ENCODE results near the gene TBC1D5.

TBC1D5 gene

DNA sequence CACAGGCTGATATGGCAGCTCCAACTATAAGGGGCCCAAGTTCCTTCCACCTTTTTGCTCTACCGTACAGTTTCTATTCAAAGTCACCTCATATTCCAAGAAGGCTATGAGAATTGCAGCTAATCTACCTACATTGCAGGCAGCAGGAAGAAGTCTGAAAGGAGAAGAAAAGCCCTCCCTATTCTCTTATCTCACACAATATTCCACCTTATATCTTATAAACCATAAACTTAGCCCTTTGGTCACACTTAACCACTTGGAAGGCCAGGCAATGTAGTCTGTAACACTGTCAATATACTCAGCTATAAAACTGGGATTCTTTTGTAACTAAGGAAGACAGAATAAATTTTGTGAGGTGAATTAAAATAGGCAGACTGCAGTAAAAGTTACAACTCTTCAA is 54.9 kb downstream of the TBC1D5 start:
- TF ChIP-seq, protein P1, sequence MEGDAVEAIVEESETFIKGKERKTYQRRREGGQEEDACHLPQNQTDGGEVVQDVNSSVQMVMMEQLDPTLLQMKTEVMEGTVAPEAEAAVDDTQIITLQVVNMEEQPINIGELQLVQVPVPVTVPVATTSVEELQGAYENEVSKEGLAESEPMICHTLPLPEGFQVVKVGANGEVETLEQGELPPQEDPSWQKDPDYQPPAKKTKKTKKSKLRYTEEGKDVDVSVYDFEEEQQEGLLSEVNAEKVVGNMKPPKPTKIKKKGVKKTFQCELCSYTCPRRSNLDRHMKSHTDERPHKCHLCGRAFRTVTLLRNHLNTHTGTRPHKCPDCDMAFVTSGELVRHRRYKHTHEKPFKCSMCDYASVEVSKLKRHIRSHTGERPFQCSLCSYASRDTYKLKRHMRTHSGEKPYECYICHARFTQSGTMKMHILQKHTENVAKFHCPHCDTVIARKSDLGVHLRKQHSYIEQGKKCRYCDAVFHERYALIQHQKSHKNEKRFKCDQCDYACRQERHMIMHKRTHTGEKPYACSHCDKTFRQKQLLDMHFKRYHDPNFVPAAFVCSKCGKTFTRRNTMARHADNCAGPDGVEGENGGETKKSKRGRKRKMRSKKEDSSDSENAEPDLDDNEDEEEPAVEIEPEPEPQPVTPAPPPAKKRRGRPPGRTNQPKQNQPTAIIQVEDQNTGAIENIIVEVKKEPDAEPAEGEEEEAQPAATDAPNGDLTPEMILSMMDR (IDR thresholded peaks at IDR 0.05; ENCODE audit: control insufficient read depth, insufficient read depth, low read depth, low read length, missing control alignments) = no peak
- no peak overlapping the region for H3K4me3 ChIP-seq (ENCODE audit: control insufficient read depth, low read depth, low read length)
- DNase-seq (ENCODE audit: low read depth) = no peak

DNA sequence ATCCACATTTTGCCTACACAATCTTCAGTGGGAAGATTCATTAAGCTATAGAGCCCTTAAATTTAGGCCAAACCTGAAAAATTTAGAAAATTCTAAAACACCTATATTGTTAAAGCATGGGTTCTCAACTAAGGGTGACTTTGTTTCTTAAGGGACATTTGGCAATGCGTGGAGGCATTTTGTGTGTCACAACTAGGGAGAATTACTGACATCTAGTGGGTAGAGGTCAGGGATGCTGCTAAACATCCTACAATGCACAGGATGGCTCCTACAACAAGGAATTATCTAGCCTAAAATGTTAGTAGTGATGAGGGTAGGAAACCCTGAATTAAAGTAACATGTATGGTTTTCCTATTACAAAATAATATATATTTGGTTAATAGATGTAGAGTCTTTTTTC is 55.8 kb downstream of the TBC1D5 start:
- TF ChIP-seq, protein P1 (IDR thresholded peaks at IDR 0.05; ENCODE audit: control insufficient read depth, insufficient read depth, low read depth, low read length, missing control alignments) = no peak
- no peak for DNase-seq (ENCODE audit: low read depth)
- H3K4me3 ChIP-seq (ENCODE audit: control insufficient read depth, low read depth, low read length) = no peak overlapping the region

DNA sequence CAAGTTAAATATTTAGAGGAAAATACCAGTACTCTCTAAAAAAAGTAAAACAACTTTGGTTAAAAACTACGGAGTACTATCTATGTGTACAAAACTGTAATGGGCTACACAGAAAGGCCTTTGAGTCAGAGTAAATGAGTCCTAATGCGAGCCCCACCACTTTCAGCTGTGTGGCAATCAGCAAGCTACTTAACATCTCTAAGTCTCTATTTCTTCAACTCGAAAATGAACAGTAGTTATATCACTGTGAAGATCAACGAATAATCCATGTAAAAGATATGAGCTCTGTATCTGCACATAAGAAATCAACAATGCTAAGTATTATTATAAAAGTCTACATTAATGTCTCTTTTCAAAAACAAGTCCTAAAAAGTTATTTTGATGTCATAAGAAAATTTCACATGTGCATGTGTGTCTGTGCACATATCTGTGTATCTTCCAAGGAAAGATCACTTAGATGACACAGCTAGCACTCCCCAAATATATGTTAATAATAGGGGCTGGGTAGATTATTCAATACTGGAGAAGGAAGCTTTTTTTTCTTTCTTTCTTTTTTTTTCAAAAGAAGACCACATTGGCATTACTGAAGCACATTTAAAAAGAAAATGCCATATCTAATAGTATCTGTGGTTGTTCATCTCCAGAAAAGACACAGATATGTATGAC is 58.8 kb downstream of the TBC1D5 start:
- TF ChIP-seq, protein P1 (IDR thresholded peaks at IDR 0.05; ENCODE audit: control insufficient read depth, insufficient read depth, low read depth, low read length, missing control alignments) = no peak
- no peak for DNase-seq (ENCODE audit: low read depth)
- H3K4me3 ChIP-seq (ENCODE audit: control insufficient read depth, low read depth, low read length) = no peak overlapping the region

DNA sequence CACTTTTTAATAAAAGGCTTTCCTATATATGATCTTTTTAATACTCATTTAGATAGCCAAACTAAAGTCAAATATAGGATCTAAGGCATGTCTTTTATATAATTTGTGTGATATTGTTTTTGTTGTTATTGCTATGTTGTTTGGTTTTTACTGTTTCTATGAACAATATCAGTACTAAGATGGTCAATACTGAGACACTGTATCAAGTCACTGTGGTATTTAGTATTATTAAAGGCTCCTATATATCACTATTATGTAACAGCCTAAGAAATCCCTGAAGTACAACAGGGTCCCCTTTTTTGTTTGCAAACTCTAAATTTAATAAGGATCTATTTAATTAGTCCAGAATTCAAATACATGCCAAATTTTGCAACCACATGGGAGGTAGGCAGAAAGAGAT is 61.9 kb downstream of the TBC1D5 start:
- TF ChIP-seq, protein P1 (IDR thresholded peaks at IDR 0.05; ENCODE audit: control insufficient read depth, insufficient read depth, low read depth, low read length, missing control alignments) = no peak

DNA sequence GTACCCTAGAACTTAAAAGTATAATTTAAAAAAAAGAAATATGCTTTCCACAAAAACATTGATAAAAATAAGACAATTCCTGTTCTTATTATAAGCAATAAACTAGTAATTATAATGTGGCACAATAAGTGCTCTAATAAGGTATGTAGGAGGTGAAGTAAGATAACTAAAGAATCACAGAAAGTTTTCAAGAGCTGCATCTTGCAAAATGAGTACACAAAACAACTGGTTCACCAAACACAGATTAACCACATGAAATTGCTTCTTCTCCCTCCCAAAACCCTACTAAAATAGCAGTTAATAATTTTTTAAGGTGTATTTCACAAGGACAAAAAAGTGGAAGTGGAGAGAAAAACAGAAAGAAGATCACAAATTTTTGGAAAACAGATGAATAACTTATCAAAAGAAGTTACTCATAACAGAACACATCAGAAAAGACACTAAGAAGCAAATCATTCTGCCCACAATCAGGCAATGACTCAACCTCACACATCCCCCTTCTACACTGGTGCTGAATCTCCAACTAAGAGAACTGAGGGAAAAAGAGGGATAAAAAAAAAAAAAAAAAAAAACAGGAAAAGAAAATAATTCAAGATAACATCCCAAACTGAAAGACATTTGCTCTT is 64.2 kb downstream of the TBC1D5 start:
- TF ChIP-seq, protein P1 (IDR thresholded peaks at IDR 0.05; ENCODE audit: control insufficient read depth, insufficient read depth, low read depth, low read length, missing control alignments) = no peak
- H3K4me3 ChIP-seq (ENCODE audit: control insufficient read depth, low read depth, low read length) = no peak overlapping the region
- peak; percentile 1 for DNase-seq (ENCODE audit: low read depth)

More for the DNA sequence above, 61.9 kb downstream of the TBC1D5 start:
- H3K4me3 ChIP-seq (ENCODE audit: control insufficient read depth, low read depth, low read length) = no peak overlapping the region
- DNase-seq (ENCODE audit: low read depth) = no peak

DNA sequence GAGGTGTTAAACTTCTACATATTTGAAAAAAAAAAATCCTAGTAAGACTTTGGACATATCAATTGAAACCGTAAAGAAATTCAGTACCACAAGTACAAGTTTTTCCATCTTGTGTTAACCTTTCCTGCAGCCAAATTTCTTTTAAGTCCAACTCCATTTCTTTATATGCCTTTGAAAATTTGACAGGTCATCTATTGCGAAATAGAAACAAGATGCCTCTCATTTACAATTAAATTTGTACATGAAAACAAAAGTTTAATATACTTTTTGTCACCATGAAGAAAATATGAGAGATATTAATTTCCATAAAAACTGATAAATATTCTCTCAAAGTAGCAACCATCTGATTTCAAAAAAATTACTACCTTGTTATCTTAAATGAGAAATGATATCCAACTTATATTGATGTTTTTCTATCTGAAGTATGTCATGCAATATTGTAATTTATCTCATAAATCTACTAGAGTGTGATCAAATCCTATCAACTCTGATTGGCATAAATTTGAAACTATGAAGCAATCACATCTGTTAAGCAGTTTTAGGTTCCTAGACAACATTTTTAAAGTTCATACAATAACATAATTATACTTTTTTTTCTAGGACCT is 68.2 kb downstream of the TBC1D5 start:
- no peak for DNase-seq (ENCODE audit: low read depth)
- TF ChIP-seq, protein P1 (IDR thresholded peaks at IDR 0.05; ENCODE audit: control insufficient read depth, insufficient read depth, low read depth, low read length, missing control alignments) = no peak
- H3K4me3 ChIP-seq (ENCODE audit: control insufficient read depth, low read depth, low read length) = no peak overlapping the region

Measured in AG09309 (cell line).